Pericardium fibroblast (primary cell): ENCODE data around the gene ARHGEF19. TPM values are rescaled to one million over a fixed set of nuclear protein-coding genes. Genes with fewer than 3 reads are reported as not detected.

ENCODE experiments used
- total RNA-seq: library from RNA; depleted of rRNA; stranded (reverse); fragments of >200 nt; gene quantifications from 2 replicates; pipeline ENCODE4 v1.2.3, GENCODE V29; 2015

Gene ARHGEF19
- total RNA-seq: 6.6 and 8.6 TPM in 2 replicates

GRCh38 chr1:16212251-16212961, at the start of gene ARHGEF19:
Gene ARHGEF19 (minus strand): TSS chr1:16212652. CDS start chr1:16209054, 3,598 bp downstream.

DNA sequence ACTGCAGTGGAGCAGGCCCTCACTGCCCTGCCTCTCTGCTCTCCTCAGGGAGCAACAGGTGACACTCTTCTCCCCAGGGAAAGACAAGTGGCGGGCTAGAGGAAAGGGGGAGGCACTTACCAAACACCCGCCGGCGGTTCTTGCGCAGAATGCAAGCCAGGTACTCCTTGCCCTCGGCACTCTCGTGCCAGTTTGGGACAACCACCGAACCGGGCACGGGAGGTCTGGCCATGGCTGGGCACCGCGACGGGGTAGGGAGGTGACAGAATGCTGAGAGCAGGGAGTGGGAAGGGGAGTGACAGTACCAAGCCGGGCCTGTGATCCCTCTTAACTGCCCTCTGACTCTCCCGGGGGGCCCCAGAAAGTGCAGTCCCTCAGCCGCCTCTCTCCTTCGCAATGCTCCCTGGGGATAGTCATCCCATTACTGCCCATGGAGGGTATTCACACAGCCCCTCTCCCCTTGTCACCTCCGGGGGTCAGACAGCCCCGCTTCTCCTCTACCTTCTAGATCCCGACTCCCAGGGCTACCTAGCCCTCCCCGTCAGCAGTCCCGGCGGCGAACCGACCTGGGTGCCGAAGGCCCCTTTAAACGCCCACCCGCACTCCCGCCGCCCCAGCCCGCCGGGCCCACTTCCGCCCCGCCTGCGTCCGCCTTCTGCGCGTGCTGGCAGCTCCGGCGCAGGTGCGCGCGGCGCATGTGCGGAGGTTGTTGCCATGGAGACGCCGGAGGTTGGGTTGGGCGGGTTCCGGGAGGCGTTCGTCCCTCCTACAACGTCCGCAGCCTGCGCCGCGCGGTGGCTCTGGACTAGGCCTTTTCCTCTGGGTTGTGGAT, 24.3 kb upstream of the ARHGEF19 start, which contains the start of gene CPLANE2:
CPLANE2 (minus strand) TSS at position 673 of the 832 bp plus-strand sequence; CDS start at position 232, 441 bp downstream.

DNA sequence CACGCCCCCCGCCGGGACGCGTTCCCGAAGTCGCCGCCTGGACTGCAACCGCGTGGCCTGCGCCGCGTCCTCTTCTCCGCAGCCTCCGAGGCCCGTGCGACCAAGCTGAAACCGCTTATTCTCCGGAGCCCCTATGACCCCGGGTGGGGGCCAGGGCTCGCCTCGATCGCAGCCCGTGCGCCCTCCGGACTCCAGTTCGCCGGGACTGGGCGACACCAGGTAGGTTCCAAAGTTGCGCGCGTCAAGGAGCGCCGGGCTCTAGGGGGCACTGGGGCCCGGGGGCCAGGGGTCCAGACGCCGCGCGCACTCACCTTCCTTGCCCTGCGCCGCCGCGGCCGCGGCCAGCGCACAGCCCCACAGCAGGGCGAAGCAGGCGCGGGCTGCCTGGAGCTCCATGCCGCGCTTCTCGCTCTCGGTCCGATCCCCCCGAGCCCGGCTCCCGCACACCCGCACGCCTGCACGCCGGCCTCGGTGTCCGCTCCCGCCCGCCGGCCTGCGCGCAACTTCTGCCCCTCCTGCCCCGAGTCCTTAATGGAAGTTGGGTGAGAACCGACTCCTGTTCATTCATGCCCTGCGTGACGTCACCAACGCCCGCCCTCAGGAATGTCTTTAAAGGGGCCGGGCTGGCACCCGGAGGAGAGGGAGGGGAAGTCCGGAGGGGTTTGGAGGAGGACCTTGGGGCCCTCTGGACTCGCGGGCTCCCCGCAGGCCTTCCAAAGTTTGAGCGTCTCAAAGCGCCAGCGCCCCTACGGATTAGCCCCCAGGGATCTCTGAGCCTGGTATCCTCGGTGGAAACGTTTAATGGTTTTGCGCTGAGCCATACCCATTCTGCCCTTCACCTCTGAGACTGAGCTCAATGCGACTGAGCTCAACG, 56.7 kb downstream of the ARHGEF19 start, which contains the start of gene EPHA2:
EPHA2 (minus strand) TSS at position 533 of the 874 bp plus-strand sequence; CDS start at position 396, 137 bp downstream.

Other genes starting within 250 kb of the ARHGEF19 start
- gene ZBTB17, start 236.6 kb downstream of the ARHGEF19 start, total RNA-seq: 12.7 and 32.2 TPM in 2 replicates
- gene SRARP, start 208.4 kb downstream of the ARHGEF19 start, total RNA-seq: not detected in 2 replicates
- 2.0 and 22.6 TPM in 2 replicates for gene HSPB7, start 194.6 kb downstream of the ARHGEF19 start, total RNA-seq
- under 0.01 TPM in 1 of 2 replicates, not detected in the other for gene CLCNKA, start 190.6 kb downstream of the ARHGEF19 start, total RNA-seq
- 0.09 and 0.23 TPM in 2 replicates for gene CLCNKB, start 168.9 kb downstream of the ARHGEF19 start, total RNA-seq
- gene FAM131C, start 139.0 kb downstream of the ARHGEF19 start, total RNA-seq: 0.23 and 1.3 TPM in 2 replicates
- 14.6 and 21.6 TPM in 2 replicates for gene EPHA2, start 56.6 kb downstream of the ARHGEF19 start, total RNA-seq
- gene CPLANE2, start 24.5 kb upstream of the ARHGEF19 start, total RNA-seq: 3.6 and 6.8 TPM in 2 replicates
- gene FBXO42, start 139.8 kb upstream of the ARHGEF19 start, total RNA-seq: 12.8 and 24.6 TPM in 2 replicates
- 54.7 and 56.2 TPM in 2 replicates for gene SZRD1, start 154.6 kb upstream of the ARHGEF19 start, total RNA-seq
- gene SPATA21, start 224.8 kb upstream of the ARHGEF19 start, total RNA-seq: not detected in 2 replicates
- 69.1 and 90.8 TPM in 2 replicates for gene NECAP2, start 228.1 kb upstream of the ARHGEF19 start, total RNA-seq